UCSD-AML1 (cell line): ENCODE data around the gene DAPK1.
A peak's percentile ranks its signal among the peaks of the same experiment; 100 is the strongest.

Experiments
- DNase-seq: peaks from one replicate; lab custom pipeline; 2025; ENCODE audit not compliant: unreplicated experiment; lab: John Stamatoyannopoulos, UW

Gene DAPK1

GRCh38 chr9:87640385-87640795 is 142.7 kb downstream of the DAPK1 start:
- DNase-seq, result no peak

DNA sequence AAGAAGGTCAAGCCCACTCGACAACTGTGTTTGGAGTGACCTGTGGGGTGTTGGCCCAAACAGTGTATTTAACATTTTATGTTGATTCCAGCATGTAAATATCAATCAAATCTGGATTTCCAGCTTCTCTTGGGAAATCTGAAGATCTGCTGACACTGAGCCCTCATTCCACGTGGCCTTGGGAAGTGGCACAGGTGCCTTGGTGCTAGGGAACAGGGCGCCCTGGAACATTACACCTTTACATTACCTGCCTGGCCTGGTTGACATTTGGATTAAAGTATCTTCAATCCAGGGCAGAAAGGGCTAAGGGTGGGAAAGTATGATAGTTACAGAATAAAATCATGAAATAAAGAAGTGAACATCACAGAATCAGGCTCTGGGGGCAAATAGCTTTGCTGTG is 143.4 kb downstream of the DAPK1 start:
- DNase-seq, result no peak

DNA sequence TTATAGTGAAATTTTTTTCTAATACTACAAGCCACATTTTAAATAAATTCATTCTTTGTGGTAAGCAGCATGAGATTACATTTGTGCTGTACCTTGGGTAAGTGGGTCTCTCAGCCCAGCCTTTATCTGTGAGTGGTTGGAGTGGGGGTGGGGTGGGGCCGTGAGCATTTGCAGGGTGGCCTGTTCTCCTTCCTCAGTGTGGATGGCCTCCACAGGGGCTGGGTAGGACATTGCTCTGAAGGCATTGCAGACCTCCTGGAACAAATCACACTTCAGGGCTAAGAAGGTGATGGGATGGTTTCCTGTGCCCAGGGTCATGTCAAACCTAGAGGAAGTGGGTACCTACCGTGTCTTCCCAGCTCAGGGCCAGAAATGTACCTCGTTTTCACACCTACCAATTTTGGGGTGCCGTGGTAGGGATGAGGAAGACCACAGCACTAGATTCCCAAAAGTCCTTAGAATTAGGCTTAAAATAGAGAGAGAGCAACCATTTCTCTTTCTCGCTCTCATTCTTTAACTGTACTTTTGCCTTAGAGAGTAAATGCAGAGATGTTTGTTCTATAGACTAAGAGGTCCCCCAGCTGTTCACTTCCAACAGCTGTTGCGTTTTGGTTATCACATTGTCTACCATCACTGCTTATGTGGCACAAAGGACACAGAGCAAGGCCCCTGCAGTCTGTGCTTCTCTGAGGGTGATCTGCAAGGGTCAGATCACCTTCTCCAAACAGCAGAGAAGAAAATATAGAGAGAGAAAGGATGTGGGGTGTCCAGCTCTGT is 144.9 kb downstream of the DAPK1 start:
- no peak for DNase-seq

GRCh38 chr9:87643107-87643650 is 145.5 kb downstream of the DAPK1 start:
- no peak for DNase-seq

DNA sequence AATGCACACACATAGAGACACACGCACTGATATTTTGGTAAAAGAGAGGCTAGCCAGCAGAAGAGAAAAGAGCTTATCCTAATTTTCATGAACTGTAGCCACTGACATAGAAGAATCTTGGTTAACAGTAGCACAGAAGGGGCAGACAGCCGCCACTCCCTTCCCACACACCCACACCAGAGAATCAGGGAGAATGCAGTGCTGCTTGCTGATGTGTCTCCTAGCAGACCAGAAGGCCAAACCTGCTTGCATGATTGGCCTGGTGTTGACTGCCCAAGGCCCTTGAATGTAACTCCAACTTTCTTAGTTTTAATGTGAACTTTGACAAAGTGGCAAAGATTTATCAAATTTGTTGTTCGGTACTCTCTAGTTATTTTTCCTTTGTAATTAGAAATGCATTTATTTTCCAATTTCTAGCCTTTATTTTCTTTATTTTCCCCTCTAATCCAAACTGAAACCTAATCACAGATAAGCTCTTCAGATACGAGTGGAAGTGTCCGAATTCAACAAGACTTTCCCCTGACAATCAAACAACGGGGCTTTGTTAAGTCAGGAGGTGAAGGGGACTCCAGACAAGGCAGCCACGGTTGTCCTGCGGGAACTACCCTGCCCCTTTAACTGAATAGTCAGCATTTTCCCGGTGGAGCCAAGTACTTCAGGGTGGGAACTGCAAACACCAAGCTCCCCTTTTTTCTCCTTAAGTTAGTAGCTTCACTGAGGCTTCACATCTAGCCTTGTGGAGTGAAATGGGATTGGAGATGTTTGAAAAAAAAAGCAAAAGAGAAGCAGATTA is 146.3 kb downstream of the DAPK1 start:
- no peak for DNase-seq

DNA sequence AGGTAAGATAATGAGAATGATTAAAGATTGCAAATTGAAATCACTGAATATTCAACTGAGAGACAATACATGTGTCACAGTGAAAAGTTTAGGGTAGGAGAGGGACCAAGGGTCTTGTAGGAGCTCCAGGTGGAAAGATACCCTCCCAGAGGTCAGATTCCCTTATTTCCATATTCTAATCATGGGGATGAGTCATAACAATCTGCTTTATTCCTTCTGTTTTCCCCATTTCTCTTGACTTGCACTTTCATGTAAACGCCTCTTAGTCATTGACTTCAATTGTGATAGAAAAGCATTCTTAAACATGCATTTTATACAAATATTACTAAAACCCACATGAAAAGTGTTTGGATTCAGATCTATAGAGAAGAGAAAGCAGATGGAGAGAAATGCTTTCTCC is 147.0 kb downstream of the DAPK1 start:
- DNase-seq, result no peak

- no peak for DNase-seq
Measured at GRCh38 chr9:87646546-87646945, 148.9 kb downstream of the DAPK1 start.

DNA sequence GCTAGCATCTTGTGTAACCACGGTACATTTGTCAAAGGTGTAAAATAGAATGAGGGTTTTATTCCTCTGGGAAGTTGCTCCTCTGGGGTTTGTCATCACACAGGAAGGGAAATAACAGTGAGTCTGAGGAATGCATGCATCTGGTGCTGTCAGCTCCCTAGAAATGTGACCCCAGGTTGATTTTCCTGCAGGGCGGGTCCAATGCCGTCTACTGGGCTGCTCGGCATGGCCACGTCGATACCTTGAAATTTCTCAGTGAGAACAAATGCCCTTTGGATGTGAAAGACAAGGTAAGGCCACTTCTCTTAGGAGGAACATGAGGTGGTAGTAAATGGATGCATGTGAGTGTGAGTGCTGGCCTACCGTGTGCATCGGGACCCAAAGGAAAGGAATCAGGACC is 149.4 kb downstream of the DAPK1 start:
- no peak for DNase-seq

DNA sequence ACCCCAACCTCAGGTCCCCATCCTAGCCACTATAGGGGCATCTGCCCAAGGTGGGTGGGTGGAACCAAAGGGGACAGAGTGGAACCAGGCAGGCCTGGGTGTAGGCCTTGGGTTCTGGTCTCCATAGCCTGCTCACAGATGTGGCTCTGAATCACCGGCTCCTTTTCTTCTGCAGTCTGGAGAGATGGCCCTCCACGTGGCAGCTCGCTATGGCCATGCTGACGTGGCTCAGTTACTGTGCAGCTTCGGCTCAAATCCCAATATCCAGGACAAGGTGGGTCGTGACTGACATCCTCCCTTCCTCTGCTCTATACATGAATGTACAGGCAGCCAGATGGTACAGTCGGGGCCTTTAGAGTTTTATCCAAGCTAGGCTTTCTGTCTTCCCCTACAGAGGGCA is 150.9 kb downstream of the DAPK1 start:
- no peak for DNase-seq

GRCh38 chr9:87650611-87651295 is 153.1 kb downstream of the DAPK1 start:
- DNase-seq, result no peak

DNA sequence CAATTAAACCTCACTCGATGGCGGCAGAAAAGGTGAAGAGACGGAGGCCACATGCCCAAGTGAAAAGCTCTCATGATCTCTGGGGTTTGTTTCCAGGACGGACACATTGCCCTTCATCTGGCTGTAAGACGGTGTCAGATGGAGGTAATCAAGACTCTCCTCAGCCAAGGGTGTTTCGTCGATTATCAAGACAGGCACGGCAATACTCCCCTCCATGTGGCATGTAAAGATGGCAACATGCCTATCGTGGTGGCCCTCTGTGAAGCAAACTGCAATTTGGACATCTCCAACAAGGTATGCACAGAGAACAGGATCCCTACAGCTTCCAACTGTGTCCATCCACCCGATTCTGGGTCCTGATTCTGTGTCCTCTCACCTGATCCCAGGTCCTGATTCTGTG is 153.8 kb downstream of the DAPK1 start:
- no peak for DNase-seq

- DNase-seq, result no peak
Measured at GRCh38 chr9:87653941-87654340, 156.3 kb downstream of the DAPK1 start.

GRCh38 chr9:87655731-87656130 is 158.1 kb downstream of the DAPK1 start:
- no peak for DNase-seq

DNA sequence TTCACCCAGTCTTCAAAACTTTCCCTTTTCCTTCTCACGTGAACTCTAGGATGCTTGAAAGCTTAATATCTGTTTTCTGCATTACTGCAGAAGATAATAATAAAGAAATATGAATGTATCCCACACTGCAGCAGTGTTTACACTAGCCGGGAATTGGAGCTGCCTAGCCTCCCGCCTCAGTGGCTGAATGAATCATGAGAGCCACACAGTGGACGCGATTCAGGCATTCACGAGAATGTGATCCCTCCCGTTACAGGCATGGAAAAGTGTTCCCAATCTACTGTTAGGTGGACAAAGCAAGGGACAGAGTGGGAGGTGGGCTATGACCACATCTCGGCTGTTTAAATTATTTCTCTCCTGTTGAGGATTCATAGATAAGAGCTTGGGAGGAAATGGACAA is 158.8 kb downstream of the DAPK1 start:
- no peak for DNase-seq

DNA sequence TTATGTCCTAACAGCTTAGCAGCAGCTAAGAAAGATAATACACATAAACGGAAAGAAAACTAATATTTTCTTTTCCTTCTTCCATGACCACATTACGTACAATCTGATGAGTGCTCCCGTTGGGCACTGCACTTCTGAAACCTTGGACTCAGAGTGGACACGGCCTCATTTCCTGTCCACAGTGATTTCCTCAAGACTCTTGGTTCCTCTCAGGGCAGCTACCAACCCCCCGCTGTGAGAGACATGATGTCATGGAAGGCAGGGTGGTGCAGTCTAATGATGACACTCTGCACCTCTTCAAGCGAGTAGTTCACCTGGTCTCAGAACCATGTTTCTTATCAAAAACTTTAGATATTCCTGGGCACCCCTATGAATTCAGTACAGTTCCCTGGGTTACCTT is 159.5 kb downstream of the DAPK1 start:
- no peak for DNase-seq

DNA sequence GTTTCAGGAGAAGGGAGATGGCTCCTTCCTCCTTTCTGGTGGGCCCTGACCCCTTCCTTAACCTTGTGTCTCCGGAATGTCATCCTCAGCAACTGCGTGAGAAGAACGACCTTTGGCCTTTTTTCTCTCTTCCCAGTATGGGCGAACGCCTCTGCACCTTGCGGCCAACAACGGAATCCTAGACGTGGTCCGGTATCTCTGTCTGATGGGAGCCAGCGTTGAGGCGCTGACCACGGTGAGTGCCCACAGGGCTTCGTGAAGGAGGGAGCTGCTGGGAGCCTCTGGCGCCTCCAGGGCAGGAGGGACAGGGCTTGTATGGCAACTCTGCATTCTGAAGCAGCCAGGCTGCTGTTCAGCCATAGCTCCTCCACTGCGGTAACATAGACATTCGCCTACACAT is 160.2 kb downstream of the DAPK1 start:
- DNase-seq, result no peak

GRCh38 chr9:87658511-87658910 is 160.8 kb downstream of the DAPK1 start:
- no peak for DNase-seq

DNA sequence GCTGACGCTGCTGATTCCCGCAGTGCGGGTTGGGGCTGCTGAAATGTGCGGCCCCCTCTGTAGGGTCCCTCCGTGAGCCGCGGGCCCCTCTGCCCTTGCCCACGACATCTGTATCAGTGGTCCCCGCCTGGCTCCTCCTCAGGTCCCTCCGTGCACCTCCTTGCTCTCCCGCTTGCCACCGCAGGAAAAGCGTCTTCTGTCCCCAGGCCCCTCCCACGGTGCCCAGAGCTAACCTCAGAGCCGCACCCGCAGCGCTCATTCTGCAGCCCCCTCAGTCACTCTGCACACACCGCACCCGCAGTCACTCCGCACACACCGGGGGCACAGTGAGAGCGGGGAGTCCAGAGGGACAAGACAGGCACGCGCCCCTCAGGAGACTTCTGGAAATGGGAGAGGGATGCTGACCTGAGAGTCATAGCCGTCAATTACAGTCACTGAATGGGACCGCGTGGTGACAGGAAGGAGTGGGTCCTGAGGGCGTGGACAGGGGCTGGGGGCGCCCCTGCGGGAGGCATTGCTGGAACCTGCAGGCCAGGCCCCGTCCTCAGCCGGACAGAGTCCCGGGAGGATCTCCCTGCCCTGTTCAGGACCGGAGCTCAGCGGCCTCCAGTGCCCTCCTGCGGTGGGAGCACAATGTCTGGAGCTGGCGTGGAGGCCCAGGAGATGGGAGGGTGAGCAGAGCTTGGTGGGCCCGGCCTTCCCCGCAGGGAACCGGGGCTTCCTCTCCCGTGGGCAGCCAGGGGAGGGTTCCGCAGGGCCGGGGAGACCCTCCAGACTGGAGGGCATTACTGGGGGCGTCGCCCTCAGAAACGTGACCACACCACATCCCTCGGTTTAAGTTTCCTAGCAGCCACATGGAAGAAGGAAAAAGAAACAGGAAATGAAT is 162.1 kb downstream of the DAPK1 start:
- no peak for DNase-seq

DNA sequence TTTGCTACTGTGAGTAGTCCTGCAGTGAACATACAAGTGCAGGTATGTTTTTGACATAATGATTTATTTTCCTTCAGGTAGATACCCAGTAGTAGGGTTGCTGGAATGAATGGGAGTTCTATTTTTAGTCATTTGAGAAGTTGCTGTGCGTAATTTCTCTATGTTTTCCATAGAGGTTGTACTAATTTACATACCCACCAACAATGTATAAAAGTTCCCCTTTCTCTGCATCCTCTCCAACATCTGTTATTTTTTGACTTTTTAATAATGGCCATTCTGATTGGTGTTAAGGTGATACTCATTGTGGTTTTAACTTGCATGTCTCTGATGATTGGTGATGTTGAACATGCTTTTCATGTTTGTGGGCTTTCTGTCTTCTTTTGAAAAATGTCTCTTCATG is 163.6 kb downstream of the DAPK1 start:
- DNase-seq, result no peak

DNA sequence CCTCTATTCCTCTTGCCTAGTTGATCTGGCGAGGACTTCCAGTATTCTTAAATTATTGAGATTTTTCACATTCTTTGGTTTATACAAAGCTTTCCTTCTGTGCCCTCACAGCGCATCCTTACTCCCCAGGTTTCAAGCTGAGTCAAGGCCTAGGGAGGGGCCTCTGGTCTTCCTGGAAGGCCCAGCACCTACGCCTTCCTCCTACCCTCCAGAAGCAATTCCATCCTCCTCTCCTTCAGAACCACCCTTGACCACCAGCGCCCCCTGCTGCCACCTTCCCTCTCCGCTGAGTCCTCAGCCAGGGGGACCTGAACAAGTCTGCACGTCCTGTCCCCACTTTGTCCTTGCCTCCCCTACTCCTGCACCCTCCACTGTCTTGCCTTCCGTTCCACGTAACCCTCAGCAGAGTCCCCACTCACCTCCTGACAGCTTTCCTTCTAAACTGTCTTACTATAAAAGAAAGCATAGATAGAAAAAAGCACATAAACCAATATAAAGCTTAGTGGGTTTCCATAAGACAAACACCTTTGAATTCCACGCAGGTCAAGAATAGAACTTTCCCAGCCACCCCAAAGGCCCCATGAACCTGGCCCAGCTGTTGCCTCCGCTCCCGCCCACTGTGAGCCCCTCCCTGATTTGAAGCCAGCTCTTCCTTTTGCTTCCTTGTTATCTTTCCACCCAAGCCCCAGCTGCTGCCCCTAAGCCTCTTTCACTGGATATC is 165.3 kb downstream of the DAPK1 start:
- DNase-seq, result peak; percentile 72
